ENCODE data around the gene ADGRE2. TPM values are rescaled to one million over a fixed set of nuclear protein-coding genes. Genes with fewer than 3 reads are reported as not detected.
"Not testable (repeated sequence)": the region's sequence is repeated elsewhere in the genome, so short reads cannot be mapped to it uniquely, and the experiment has no call there.

The ADGRE2 gene
- polyA plus RNA-seq, 2 of the 4 experiments (the other 2 are of a cell fraction): 0.39 to 0.47 TPM

DNA sequence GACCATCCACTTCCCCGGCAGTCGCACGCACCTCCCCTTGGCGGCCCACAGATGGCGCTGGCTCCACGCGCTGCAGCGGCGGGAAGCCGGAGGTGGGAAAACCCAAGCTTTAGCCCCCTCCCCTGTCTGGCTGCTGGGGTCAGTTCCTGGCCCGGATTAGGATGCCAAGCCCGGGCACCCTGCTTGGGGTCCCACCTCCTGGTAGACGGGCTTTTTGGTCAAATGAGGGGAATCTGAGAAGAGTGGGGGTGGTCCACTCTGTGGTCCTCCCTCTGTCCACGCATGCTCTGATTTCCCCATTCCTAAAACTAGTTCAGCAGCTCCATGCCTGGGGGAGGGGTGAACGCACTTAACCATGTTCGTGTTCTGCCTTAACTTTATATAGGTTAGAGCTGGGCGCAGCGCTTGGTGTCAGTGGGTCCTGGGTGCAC, 8.1 kb upstream of the ADGRE2 start:
- ChIA-PET CTCF (interaction anchor here (0.6 to 2.5 kb wide), 29 partner anchors 9 to 731 kb away, joined by 3 to 16 read pairs (median 4); no protein-coding TSS in a partner anchor), POLR2A (interaction anchor here (0.6 kb wide), 1 partner anchor 305 kb away, joined by 4 read pairs; no protein-coding TSS in a partner anchor)
- no peak for FAIRE-seq
- Histone ChIP-seq H3K4me2 (peak overlapping the region; percentile 65), H3K4me3 (no peak overlapping the region), H3K27ac (peak overlapping the region in 1 of 2 experiments; percentile 64; a peak in 2 of 6 replicates), H3K4me1 (no peaks in the 10 kb centered on the region), H3K9me3 (no peaks in the 10 kb centered on the region)
- WGBS (ENCODE audit: missing lambda C conversion rate): 23% methylated on average over 15 of the region's 18 CpGs
- DNase-seq (ENCODE audit: low read depth in 1 of 2, low spot score in 1 of 2): peak in 1 of 2 experiments; percentile 25
- ATAC-seq: peak; percentile 47 to 74; a peak in 4 of 6 replicates
- TF ChIP-seq SMC3 (IDR thresholded peaks at IDR 0.05) (peak; percentile 40; the same call in 1 of the 3 replicates), KDM5A (IDR thresholded peaks at IDR 0.05) (no peak), HDAC2 (IDR thresholded peaks at IDR 0.05) (no peak), PHF8 (IDR thresholded peaks at IDR 0.05; ENCODE audit: borderline replicate concordance, low read depth) (no peak), EHF (CRISPR knock-in tag; IDR thresholded peaks at IDR 0.05) (no peak), SREBF2 (IDR thresholded peaks at IDR 0.05) (no peak), EHMT2 (IDR thresholded peaks at IDR 0.05; ENCODE audit: low read depth) (no peak), RAD21 (conservative IDR thresholded peaks at IDR 0.05 in 1 of 2, IDR thresholded peaks at IDR 0.05 in 1 of 2) (peak; percentile 63 to 72), CHD2 (IDR thresholded peaks at IDR 0.05; ENCODE audit: low read length, partially characterized antibody) (no peak), CTCF (IDR thresholded peaks at IDR 0.05) (peak; percentile 55), HMGXB4 (CRISPR knock-in tag; IDR thresholded peaks at IDR 0.05; ENCODE audit: borderline replicate concordance) (no peak)
- TF ChIP-seq, protein P1, sequence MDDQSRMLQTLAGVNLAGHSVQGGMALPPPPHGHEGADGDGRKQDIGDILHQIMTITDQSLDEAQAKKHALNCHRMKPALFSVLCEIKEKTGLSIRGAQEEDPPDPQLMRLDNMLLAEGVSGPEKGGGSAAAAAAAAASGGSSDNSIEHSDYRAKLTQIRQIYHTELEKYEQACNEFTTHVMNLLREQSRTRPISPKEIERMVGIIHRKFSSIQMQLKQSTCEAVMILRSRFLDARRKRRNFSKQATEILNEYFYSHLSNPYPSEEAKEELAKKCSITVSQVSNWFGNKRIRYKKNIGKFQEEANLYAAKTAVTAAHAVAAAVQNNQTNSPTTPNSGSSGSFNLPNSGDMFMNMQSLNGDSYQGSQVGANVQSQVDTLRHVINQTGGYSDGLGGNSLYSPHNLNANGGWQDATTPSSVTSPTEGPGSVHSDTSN (IDR thresholded peaks at IDR 0.05): no peak
- TF ChIP-seq, protein P2, sequence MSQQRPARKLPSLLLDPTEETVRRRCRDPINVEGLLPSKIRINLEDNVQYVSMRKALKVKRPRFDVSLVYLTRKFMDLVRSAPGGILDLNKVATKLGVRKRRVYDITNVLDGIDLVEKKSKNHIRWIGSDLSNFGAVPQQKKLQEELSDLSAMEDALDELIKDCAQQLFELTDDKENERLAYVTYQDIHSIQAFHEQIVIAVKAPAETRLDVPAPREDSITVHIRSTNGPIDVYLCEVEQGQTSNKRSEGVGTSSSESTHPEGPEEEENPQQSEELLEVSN (IDR thresholded peaks at IDR 0.05; ENCODE audit: borderline replicate concordance, low read depth): no peak
- TF ChIP-seq, protein P3, sequence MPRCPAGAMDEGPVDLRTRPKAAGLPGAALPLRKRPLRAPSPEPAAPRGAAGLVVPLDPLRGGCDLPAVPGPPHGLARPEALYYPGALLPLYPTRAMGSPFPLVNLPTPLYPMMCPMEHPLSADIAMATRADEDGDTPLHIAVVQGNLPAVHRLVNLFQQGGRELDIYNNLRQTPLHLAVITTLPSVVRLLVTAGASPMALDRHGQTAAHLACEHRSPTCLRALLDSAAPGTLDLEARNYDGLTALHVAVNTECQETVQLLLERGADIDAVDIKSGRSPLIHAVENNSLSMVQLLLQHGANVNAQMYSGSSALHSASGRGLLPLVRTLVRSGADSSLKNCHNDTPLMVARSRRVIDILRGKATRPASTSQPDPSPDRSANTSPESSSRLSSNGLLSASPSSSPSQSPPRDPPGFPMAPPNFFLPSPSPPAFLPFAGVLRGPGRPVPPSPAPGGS (IDR thresholded peaks at IDR 0.05): no peak

- 39% methylated on average over 7 of the region's 11 CpGs for WGBS (ENCODE audit: missing lambda C conversion rate)
- H3K9me3 ChIP-seq; H3K4me2 ChIP-seq; H3K4me3 ChIP-seq; DNase-seq (ENCODE audit: low read depth in 1 of 2, low spot score in 1 of 2); POLR2A ChIA-PET; H3K27ac ChIP-seq; FAIRE-seq; H3K4me1 ChIP-seq: not testable (repeated sequence)
- peak in 1 of 2 experiments; percentile 30; a peak in 1 of 6 replicates for ATAC-seq
- CTCF ChIA-PET: interaction anchor here (0.6 to 2.5 kb wide), 10 partner anchors 8 to 118 kb away, joined by 3 to 14 read pairs (median 4); no protein-coding TSS in a partner anchor
These were observed 6.9 kb upstream of the ADGRE2 start for GRCh38 chr19:14785102-14785793.

DNA sequence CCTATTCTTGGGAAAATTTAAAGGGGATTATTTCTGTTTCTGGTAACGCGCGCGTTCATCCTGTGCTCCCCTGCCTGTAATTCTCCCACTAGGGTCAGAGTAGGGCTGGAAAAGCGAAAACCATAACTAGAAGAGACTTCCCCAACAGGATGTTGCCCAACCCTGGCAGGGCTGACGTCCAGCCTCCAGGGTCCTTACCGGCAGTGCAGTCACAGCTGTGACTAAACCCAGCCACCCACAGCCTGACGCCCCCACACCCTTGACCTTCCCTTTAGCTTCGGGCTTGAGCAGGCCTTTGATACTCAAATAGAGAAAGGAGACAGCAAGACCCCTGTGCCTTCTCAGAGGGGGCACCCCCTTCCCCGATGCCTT, 6.4 kb upstream of the ADGRE2 start:
- H3K4me3 ChIP-seq; H3K27ac ChIP-seq; DNase-seq (ENCODE audit: low read depth in 1 of 2, low spot score in 1 of 2); H3K9me3 ChIP-seq; H3K4me2 ChIP-seq; FAIRE-seq; H3K4me1 ChIP-seq; POLR2A ChIA-PET: not testable (repeated sequence)
- ATAC-seq: 0 out of 6 replicates have a peak, but pooled peaks of 1 of the 2 experiments have one; percentile 43
- CTCF ChIA-PET: interaction anchor here (0.6 to 2.5 kb wide), 3 partner anchors 29 to 107 kb away, joined by 3 to 12 read pairs (median 3); no protein-coding TSS in a partner anchor
- WGBS (ENCODE audit: missing lambda C conversion rate): 55% methylated on average over 9 of the region's 10 CpGs

DNA sequence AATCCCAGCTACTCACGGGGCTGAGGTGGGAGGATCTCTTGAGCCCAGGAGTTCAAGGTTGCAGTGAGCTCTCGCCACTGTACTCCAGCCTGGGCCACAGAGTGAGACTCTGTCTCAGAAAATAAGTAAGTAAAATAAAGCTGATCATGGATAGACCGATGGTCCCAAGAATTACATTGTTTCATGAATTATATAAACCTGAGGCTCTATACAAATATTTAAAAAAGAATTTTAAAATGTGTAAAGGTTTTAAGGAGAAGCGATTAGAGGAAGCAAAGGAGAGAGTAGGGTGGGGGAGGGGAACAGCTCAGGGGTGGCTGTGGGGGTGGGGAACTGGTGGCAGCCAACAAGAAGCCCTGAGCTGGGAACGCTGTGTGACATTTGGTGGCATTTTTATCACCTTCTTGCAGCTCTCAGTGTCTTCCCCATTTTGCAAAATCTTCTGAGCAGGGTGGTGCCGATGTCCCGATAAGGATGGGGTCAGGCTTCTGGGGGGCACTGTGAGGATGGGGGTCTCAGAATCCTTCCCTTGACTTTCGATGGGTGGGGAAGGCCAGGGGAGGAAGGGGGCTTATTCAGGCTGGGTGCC, 5.1 kb upstream of the ADGRE2 start:
- POLR2A ChIA-PET; H3K4me1 ChIP-seq; CTCF ChIA-PET; DNase-seq (ENCODE audit: low read depth in 1 of 2, low spot score in 1 of 2); H3K4me2 ChIP-seq; H3K27ac ChIP-seq; FAIRE-seq; H3K9me3 ChIP-seq; H3K4me3 ChIP-seq; ATAC-seq: not testable (repeated sequence)
- WGBS (ENCODE audit: missing lambda C conversion rate): 49% methylated on average over 5 of the region's 8 CpGs
